ENCODE results near the gene TFEB.

TFEB gene

GRCh38 chr6:41721414-41721813 lies 14.0 kb downstream of the TFEB start (continued):
- no peak for TF ChIP-seq OSR2 (tag by site-specific recombination; IDR thresholded peaks at IDR 0.05)

DNA sequence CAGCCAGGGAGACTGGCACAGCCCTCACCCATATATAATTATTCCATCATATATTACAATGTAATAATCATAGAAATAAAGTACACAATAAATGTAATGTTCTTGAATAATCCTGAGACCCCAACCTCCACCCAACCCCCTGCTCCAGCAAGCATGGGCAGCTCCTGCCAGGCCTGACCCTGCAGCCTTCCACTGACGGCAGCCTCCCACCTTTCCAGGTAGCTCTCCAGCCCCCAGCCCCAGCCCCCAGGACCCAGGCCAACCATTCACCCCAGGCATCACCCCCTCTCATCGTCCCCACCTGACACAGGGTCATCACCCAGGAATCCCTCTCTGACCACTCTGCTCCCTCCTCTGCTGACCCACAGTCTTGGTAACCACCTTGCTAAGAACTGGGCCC lies 14.6 kb downstream of the TFEB start:
- peaks cover 3% of the 10 kb centered on the region for H3K4me1 ChIP-seq (ENCODE audit: control insufficient read depth, insufficient read depth, low read length)
- H3K9me3 ChIP-seq (ENCODE audit: control insufficient read depth, insufficient read depth, low read depth, low read length), result no peaks in the 10 kb centered on the region
- no peaks in the 10 kb centered on the region for H3K36me3 ChIP-seq (ENCODE audit: control insufficient read depth in 2 of 2, insufficient read depth in 1 of 2, low read length in 2 of 2)
- POLR2A ChIA-PET, result no interaction called here
- TF ChIP-seq ZNF664 (tag by site-specific recombination; IDR thresholded peaks at IDR 0.05), result no peak
- no peak for TF ChIP-seq SALL2 (tag by site-specific recombination; IDR thresholded peaks at IDR 0.05; ENCODE audit: borderline replicate concordance)
- TF ChIP-seq ZNF280C (tag by site-specific recombination; IDR thresholded peaks at IDR 0.05), result no peak
- TF ChIP-seq PRDM6 (tag by site-specific recombination; IDR thresholded peaks at IDR 0.05), result no peak
- no peak for TF ChIP-seq ZNF148 (tag by site-specific recombination; IDR thresholded peaks at IDR 0.05; ENCODE audit: borderline replicate concordance)
- no peak for TF ChIP-seq ZNF426 (tag by site-specific recombination; IDR thresholded peaks at IDR 0.05)
- TF ChIP-seq EGR2 (tag by site-specific recombination; IDR thresholded peaks at IDR 0.05; ENCODE audit: low read depth), result no peak
- TF ChIP-seq ZNF404 (tag by site-specific recombination; IDR thresholded peaks at IDR 0.05), result no peak
- TF ChIP-seq ZSCAN30 (tag by site-specific recombination; IDR thresholded peaks at IDR 0.05), result no peak
- no peak overlapping the region for H3K4me3 ChIP-seq (ENCODE audit: low read depth, low read length)
- CTCF ChIA-PET, result interaction anchor here (0.7 to 5.8 kb wide), 3 partner anchors 14 to 352 kb away, joined by 3 to 71 read pairs (median 4); no protein-coding TSS in a partner anchor
- no peak overlapping the region for H3K27ac ChIP-seq (ENCODE audit: extremely low read depth, low read depth, low read length)

GRCh38 chr6:41720262-41720620 lies 15.2 kb downstream of the TFEB start:
- CTCF ChIA-PET, result interaction anchor here (0.7 to 5.8 kb wide), 3 partner anchors 13 to 352 kb away, joined by 3 to 71 read pairs (median 4); no protein-coding TSS in a partner anchor
- H3K4me1 ChIP-seq (ENCODE audit: control insufficient read depth, insufficient read depth, low read length), result peaks cover 3% of the 10 kb centered on the region
- no peaks in the 10 kb centered on the region for H3K36me3 ChIP-seq (ENCODE audit: control insufficient read depth in 2 of 2, insufficient read depth in 1 of 2, low read length in 2 of 2)
- no peak overlapping the region for H3K4me3 ChIP-seq (ENCODE audit: low read depth, low read length)
- POLR2A ChIA-PET, result no interaction called here
- no peak overlapping the region for H3K27ac ChIP-seq (ENCODE audit: extremely low read depth, low read depth, low read length)
- H3K9me3 ChIP-seq (ENCODE audit: control insufficient read depth, insufficient read depth, low read depth, low read length), result no peaks in the 10 kb centered on the region
- TF ChIP-seq ZBTB48 (tag by site-specific recombination; IDR thresholded peaks at IDR 0.05) (no peak), KLF9 (tag by site-specific recombination; IDR thresholded peaks at IDR 0.05; ENCODE audit: low read depth) (no peak), ZNF654 (tag by site-specific recombination; IDR thresholded peaks at IDR 0.05; ENCODE audit: low read depth) (no peak), BCL6B (tag by site-specific recombination; IDR thresholded peaks at IDR 0.05) (no peak), SCRT1 (tag by site-specific recombination; IDR thresholded peaks at IDR 0.05; ENCODE audit: borderline replicate concordance) (no peak), ZNF132 (tag by site-specific recombination; IDR thresholded peaks at IDR 0.05; ENCODE audit: borderline replicate concordance) (no peak), WT1 (tag by site-specific recombination; IDR thresholded peaks at IDR 0.05) (no peak), REPIN1 (tag by site-specific recombination; IDR thresholded peaks at IDR 0.05; ENCODE audit: low read depth) (no peak)
